ENCODE data around the gene TAAR2. TPM values are rescaled to one million over a fixed set of nuclear protein-coding genes. Genes with fewer than 3 reads are reported as not detected.

The TAAR2 gene
- total and polyA plus RNA-seq, 2 of the 8 experiments (the other 6 are each of a cell fraction or from before 2014, with no cell fraction given), result not detected

DNA sequence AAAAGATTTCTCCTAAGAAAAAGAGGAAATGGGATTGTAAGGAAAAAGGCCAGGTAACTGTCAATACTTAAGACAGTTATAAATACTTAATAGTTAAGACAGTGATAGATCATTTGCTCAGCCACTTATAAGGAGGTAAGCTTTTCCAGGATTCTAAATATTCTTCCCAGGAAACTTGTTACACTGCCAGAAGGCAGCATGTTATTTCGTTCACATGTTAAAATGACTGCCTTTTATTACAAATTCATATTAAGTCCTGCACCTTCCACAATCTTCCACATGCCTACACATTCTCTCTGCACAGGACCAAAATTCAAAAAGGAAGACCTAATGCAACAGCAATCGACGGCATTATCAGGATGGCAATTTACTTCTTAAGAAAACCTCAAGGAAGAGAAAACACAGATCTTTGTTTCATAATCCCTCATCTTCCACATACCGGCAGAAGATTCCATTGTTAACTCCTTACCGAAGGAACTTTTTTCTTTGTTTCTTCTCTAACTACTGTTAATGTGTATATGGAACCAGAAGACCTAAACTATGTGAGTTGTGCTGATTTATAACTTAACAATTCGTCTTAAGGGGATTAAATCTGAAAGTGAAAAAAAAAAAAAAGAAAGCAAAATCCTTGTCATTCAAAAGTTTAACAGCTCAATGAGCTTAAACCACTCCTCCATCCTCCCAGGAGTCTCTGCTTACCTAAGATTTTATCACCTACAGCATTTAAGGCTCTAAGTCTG is 799 bp downstream of the TAAR2 start:
- H2AFZ ChIP-seq (ENCODE audit: low read length), result peak overlapping the region; percentile 10; the same call in 1 of the 2 replicates
- 0 out of 2 replicates have a peak, but pooled peaks have one; percentile 4 for TF ChIP-seq SP2 (IDR thresholded peaks at IDR 0.05; ENCODE audit: low read length)
- TF ChIP-seq NANOG (IDR thresholded peaks at IDR 0.05; ENCODE audit: insufficient read depth, low read depth, low read length, poor library complexity, severe bottlenecking), result no peak

More for the DNA sequence above, 799 bp downstream of the TAAR2 start:
- Histone ChIP-seq H3K23me2 (ENCODE audit: low read depth, low read length) (no peaks in the 10 kb centered on the region), H3K27ac (ENCODE audit: low read depth, low read length) (no peak overlapping the region), H3K4me3 (ENCODE audit: extremely low read depth in 1 of 4, insufficient read depth in 2 of 4, low read depth in 3 of 4, low read length in 4 of 4) (no peak overlapping the region), H3K4me2 (ENCODE audit: insufficient read depth in 1 of 2, low read depth in 2 of 2, low read length in 2 of 2) (no peak overlapping the region), H4K8ac (ENCODE audit: extremely low read depth, insufficient read depth, low read length) (no peak overlapping the region), H3K79me1 (ENCODE audit: low read depth, low read length) (no peaks in the 10 kb centered on the region), H3K23ac (ENCODE audit: insufficient read length) (no peak overlapping the region), H2BK20ac (ENCODE audit: low read length) (no peak overlapping the region), H4K91ac (replicated peaks; ENCODE audit: insufficient read length, low read length) (no peak overlapping the region), H3K18ac (ENCODE audit: extremely low read depth, low read length) (no peak overlapping the region), H3K4me1 (replicated peaks in 1 of 4; ENCODE audit: control insufficient read depth in 3 of 4, insufficient read depth in 4 of 4, low read length in 3 of 4) (no peaks in the 10 kb centered on the region), H3K36me3 (ENCODE audit: control insufficient read depth in 2 of 4, insufficient read depth in 4 of 4, low read length in 3 of 4) (no peaks in the 10 kb centered on the region), H3K9me3 (ENCODE audit: insufficient read depth in 2 of 2, low read depth in 1 of 2, low read length in 1 of 2) (no peaks in the 10 kb centered on the region), H2AK5ac (ENCODE audit: low read depth, low read length) (no peak overlapping the region), H2BK5ac (ENCODE audit: low read depth, low read length) (no peak overlapping the region), H3K79me2 (ENCODE audit: control insufficient read depth in 1 of 2, insufficient read depth in 2 of 2, low read length in 2 of 2) (no peaks in the 10 kb centered on the region), H3K9ac (replicated peaks in 1 of 4; ENCODE audit: extremely low read depth in 1 of 4, low read depth in 3 of 4, low read length in 3 of 4) (no peak overlapping the region), H2BK12ac (ENCODE audit: low read depth, low read length) (no peak overlapping the region), H3K56ac (replicated peaks; ENCODE audit: insufficient read length, low read depth, low read length) (no peak overlapping the region), H2BK120ac (replicated peaks; ENCODE audit: low read depth, low read length) (no peak overlapping the region), H3K27me3 (replicated peaks in 1 of 4; ENCODE audit: control insufficient read depth in 3 of 4, extremely low read depth in 1 of 4, insufficient read depth in 3 of 4, low read length in 3 of 4) (no peaks in the 10 kb centered on the region), H2BK15ac (ENCODE audit: low read length) (no peak overlapping the region), H4K5ac (ENCODE audit: insufficient read length, low read depth, low read length) (no peak overlapping the region), H3K14ac (ENCODE audit: insufficient read length) (no peak overlapping the region), H4K20me1 (replicated peaks in 1 of 2; ENCODE audit: control insufficient read depth in 1 of 2, insufficient read depth in 2 of 2, low read length in 2 of 2) (no peaks in the 10 kb centered on the region), H3K4ac (replicated peaks; ENCODE audit: insufficient read length, low read depth, low read length) (no peak overlapping the region)
- ChIA-PET CTCF (ENCODE audit: partially characterized antibody) (no interaction called here), POLR2A (ENCODE audit: partially characterized antibody) (no interaction called here)
- FAIRE-seq (no peak), DNase-seq (ENCODE audit: low read depth in 1 of 2, low spot score in 2 of 2) (no peak)
- WGBS, 2 experiments (ENCODE audit: extremely low coverage in 1 of 2, insufficient coverage in 1 of 2, insufficient read length in 1 of 2, insufficient replicate concordance in 2 of 2, low coverage in 1 of 2, low lambda C conversion rate in 2 of 2, missing lambda C conversion rate in 1 of 2), result 82% methylated on average over 6 of the region's 6 CpGs; no CpG with 5 or more reads in 1 of the 2 experiments
